IPS-20b (cell line): ENCODE measurements around the gene GDF9.
"Not testable (repeated sequence)": the region's sequence is repeated elsewhere in the genome, so short reads cannot be mapped to it uniquely, and the experiment has no call there.

ENCODE experiments used
- H3K27ac ChIP-seq: one replicate; pipeline ENCODE4 v1.5.1; 2013; ENCODE audit warnings: low read length
- H3K27me3 ChIP-seq: 2 replicates; pipeline ENCODE4 v1.6.1; 2013; ENCODE audit warnings: mild to moderate bottlenecking, low read length, inconsistent platforms; ENCODE audit not compliant: insufficient read depth
- H3K36me3 ChIP-seq: 2 replicates; pipeline ENCODE4 v1.6.1; 2013; ENCODE audit warnings: low read depth, mild to moderate bottlenecking, inconsistent platforms, low read length, moderate library complexity; ENCODE audit not compliant: insufficient read depth
- H3K4me1 ChIP-seq: 2 replicates; pipeline ENCODE4 v1.6.1; 2013; ENCODE audit warnings: mild to moderate bottlenecking, control low read depth, inconsistent platforms, low read length, moderate library complexity; ENCODE audit not compliant: insufficient read depth
- H3K4me3 ChIP-seq: 2 replicates; pipeline ENCODE4 v1.5.1; 2013; ENCODE audit warnings: mild to moderate bottlenecking, low read length, inconsistent platforms
- H3K9ac ChIP-seq: 2 replicates; pipeline ENCODE4 v1.6.1; 2013; ENCODE audit warnings: low read depth, mild to moderate bottlenecking, inconsistent platforms, low read length, moderate library complexity
- H3K9me3 ChIP-seq: 2 replicates; pipeline ENCODE4 v1.6.1; 2013; ENCODE audit warnings: mild to moderate bottlenecking, low read depth, low read length, inconsistent platforms; ENCODE audit not compliant: insufficient read depth

Gene GDF9

DNA sequence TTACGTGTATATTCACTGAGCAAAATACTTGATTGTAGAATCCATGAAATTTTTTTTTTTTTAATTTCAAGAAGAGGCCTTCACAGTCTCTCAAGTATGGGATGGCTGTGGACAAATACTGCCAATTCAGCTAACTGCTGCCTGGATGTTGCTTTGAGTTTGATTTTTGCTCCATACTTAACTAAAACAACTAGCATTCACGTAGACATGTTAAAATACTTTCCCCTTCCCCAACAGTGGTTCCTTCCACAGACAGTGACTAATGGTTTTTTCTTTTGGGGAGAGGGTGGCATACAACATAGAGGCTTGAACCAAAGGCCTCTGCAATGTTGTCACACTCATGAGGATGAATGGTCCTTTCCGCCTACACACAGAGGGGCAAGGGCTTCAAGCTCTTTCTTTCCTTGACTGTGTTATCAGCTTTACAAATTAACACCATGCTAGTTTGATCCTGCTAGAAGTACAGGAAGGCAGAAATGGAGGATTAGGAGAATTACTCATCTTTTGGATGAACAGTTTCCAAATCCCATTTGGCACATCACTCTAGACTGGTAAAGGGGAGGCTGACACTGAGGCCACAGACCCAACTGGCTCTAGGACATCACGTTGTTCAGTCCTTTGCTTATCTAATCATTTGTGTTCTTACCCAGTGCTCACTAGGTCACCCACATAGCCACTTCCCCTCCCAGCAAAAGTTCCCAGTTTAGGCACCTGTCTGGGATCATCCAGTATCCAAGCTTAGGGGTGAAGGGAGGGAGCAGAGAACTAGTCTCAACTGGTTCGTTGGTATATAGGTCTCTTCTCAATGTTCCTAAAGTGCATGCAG lies 5.4 kb upstream of the GDF9 start:
- Histone ChIP-seq H3K27me3 (no peaks in the 10 kb centered on the region), H3K27ac (no peak overlapping the region), H3K4me1 (peaks cover 2% of the 10 kb centered on the region; the same call in 1 of the 2 replicates), H3K9ac (no peak overlapping the region), H3K36me3 (peaks cover 53% of the 10 kb centered on the region), H3K9me3 (no peaks in the 10 kb centered on the region), H3K4me3 (no peak overlapping the region)

GRCh38 chr5:132870801-132871200 lies 4.5 kb upstream of the GDF9 start:
- Histone ChIP-seq H3K27ac (no peak overlapping the region), H3K9ac (no peak overlapping the region), H3K4me3 (no peak overlapping the region), H3K4me1 (peaks cover 2% of the 10 kb centered on the region; the same call in 1 of the 2 replicates), H3K9me3 (no peaks in the 10 kb centered on the region), H3K36me3 (peaks cover 45% of the 10 kb centered on the region), H3K27me3 (no peaks in the 10 kb centered on the region)

DNA sequence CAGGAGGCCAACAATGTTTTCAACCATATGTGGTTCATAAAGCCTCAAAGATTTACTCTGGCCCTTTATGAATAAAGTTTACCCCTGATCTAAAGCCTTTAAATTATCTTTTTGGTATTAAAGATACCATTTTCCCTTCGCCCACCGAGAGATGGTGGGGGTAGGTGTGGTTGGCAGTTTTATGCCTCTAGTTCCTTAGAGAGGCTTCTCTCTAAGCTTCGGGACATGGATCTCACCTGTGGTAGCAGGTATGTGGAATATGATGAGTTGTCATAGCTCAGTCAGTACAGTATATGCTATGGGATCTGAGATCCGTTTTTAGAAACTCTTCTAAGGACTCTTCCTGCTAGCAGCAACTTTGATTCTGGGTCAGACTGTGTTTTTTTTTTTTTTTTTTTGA lies 2.5 kb upstream of the GDF9 start:
- Histone ChIP-seq H3K9ac (no peak overlapping the region), H3K27ac (no peak overlapping the region), H3K4me3 (no peak overlapping the region), H3K9me3 (no peaks in the 10 kb centered on the region), H3K36me3 (peaks cover 45% of the 10 kb centered on the region), H3K27me3 (no peaks in the 10 kb centered on the region), H3K4me1 (peaks cover 2% of the 10 kb centered on the region; the same call in 1 of the 2 replicates)

DNA sequence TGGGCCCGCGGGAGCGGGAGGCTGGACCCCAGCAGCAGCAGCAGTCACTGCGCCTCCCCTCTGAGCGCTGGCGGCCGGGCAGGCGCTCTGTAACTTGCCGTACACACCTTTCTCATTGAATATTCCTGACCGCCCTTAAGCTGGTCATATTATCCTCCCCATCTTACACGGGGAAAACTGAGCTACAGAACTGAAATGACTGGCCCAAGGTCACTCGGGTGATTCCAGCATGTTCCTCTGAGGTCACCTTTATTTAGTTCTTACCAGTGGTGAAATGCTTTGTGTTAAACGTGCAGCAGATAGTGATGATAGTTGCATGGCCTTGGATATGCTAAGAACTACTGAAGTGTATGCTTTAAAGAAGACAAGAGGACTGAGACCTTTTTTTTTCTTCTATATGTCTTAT lies 780 bp upstream of the GDF9 start:
- Histone ChIP-seq H3K9me3 (no peaks in the 10 kb centered on the region), H3K9ac (peak overlapping the region; percentile 97), H3K27me3 (no peaks in the 10 kb centered on the region), H3K27ac (peak overlapping the region; percentile 76), H3K36me3 (peaks cover 36% of the 10 kb centered on the region), H3K4me3 (peak overlapping the region; percentile 98), H3K4me1 (peaks cover 2% of the 10 kb centered on the region; the same call in 1 of the 2 replicates)

- Histone ChIP-seq H3K27ac (peak overlapping the region; percentile 26), H3K36me3 (peaks cover 29% of the 10 kb centered on the region), H3K4me3 (peak overlapping the region; percentile 98), H3K4me1 (peaks cover 2% of the 10 kb centered on the region; the same call in 1 of the 2 replicates), H3K9me3 (no peaks in the 10 kb centered on the region), H3K9ac (peak overlapping the region; percentile 97), H3K27me3 (no peaks in the 10 kb centered on the region; the same call in 1 of the 2 replicates)
Measured at GRCh38 chr5:132865668-132866341, 464 bp downstream of the GDF9 start.

- no peak overlapping the region for H3K27ac ChIP-seq
Measured at GRCh38 chr5:132860742-132861141, 5.5 kb downstream of the GDF9 start.

GRCh38 chr5:132859889-132860437 lies 6.3 kb downstream of the GDF9 start:
- Histone ChIP-seq H3K9ac (no peak overlapping the region), H3K36me3 (no peaks in the 10 kb centered on the region), H3K27me3 (no peaks in the 10 kb centered on the region; the same call in 1 of the 2 replicates), H3K9me3 (no peaks in the 10 kb centered on the region), H3K4me1 (no peaks in the 10 kb centered on the region), H3K27ac (no peak overlapping the region), H3K4me3 (no peak overlapping the region)

More at GRCh38 chr5:132860742-132861141, 5.5 kb downstream of the GDF9 start:
- no peaks in the 10 kb centered on the region for H3K36me3 ChIP-seq
- H3K4me1 ChIP-seq: no peaks in the 10 kb centered on the region
- no peak overlapping the region for H3K9ac ChIP-seq
- H3K9me3 ChIP-seq: no peaks in the 10 kb centered on the region
- no peak overlapping the region for H3K4me3 ChIP-seq
- no peaks in the 10 kb centered on the region; the same call in 1 of the 2 replicates for H3K27me3 ChIP-seq

- H3K27me3 ChIP-seq: no peaks in the 10 kb centered on the region; the same call in 1 of the 2 replicates
- peaks cover 3% of the 10 kb centered on the region; the same call in 1 of the 2 replicates for H3K4me1 ChIP-seq
- H3K9me3 ChIP-seq: no peaks in the 10 kb centered on the region
- no peak overlapping the region for H3K27ac ChIP-seq
- no peak overlapping the region for H3K9ac ChIP-seq
- no peaks in the 10 kb centered on the region for H3K36me3 ChIP-seq
- no peak overlapping the region for H3K4me3 ChIP-seq
Measured at GRCh38 chr5:132856011-132856410, 10.3 kb downstream of the GDF9 start.

DNA sequence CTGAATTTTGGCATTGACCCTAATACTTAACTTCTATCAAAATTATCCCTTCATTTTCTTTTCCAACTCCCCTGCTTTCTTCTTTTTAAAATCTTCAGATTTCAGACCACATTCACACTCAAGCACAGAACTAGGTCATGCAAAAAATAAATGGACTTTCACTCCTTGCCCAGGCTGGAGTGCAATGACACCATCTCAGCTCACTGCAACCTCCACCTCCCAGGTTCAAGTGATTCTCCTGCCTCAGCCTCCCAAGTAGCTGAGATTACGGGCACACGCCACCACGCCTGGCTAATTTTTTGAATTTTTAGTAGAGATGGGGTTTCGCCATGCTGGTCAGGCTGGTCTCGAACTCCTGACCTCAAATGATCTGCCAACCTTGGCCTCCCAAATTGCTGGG lies 11.3 kb downstream of the GDF9 start:
- H3K4me3 ChIP-seq, H3K4me1 ChIP-seq, H3K36me3 ChIP-seq, H3K27me3 ChIP-seq, H3K27ac ChIP-seq, H3K9me3 ChIP-seq, H3K9ac ChIP-seq: not testable (repeated sequence)

- H3K27me3 ChIP-seq: no peaks in the 10 kb centered on the region
- H3K9me3 ChIP-seq: no peaks in the 10 kb centered on the region
- no peak overlapping the region for H3K9ac ChIP-seq
- peaks cover 3% of the 10 kb centered on the region; the same call in 1 of the 2 replicates for H3K4me1 ChIP-seq
- no peak overlapping the region for H3K4me3 ChIP-seq
- no peaks in the 10 kb centered on the region for H3K36me3 ChIP-seq
- no peak overlapping the region for H3K27ac ChIP-seq
Measured at GRCh38 chr5:132854301-132854700, 12.0 kb downstream of the GDF9 start.

DNA sequence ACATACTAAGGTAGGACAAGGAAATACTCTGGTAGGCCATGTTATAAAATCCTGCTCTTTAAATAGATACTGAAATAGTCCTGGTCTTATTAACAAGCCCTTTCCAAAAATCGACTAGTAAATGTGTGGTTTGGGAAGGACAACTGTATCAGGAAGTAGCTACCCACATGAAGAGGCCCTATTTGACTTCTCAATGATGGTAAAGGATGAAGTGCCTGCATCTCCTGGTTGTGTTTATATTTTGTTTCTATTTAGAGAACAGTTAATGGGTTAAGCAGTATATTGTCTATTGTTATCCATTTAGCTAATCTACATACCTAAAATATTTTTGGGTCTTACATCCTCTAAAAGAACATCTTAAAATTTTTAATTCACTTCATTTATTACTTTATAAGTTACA lies 12.5 kb downstream of the GDF9 start:
- Histone ChIP-seq H3K9me3 (no peaks in the 10 kb centered on the region), H3K4me1 (peaks cover 3% of the 10 kb centered on the region; the same call in 1 of the 2 replicates), H3K4me3 (no peak overlapping the region), H3K9ac (no peak overlapping the region), H3K27ac (no peak overlapping the region), H3K36me3 (no peaks in the 10 kb centered on the region), H3K27me3 (no peaks in the 10 kb centered on the region)
